Measurements from ENCODE around the gene SH2D4B.

DNA sequence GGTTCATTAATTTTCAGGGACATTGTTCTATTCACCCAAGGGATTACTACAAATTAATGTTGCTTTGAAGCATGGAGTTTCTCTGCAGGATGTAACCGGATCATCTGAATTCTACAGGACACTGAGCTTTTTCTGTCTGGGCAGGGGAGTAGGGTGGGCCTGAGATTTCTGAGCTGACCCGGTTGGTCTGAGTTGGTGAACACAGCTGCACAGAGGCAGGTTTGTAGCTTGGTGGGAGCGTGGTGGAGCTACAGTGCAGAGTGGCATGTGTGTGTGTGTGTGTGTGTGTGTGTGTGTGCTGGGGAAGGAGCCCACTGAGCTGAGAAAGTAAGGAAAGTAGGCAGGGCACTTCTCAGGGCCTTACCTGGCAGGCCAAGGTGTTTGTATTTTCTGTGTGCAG lies 62.6 kb downstream of the SH2D4B start:
- TF ChIP-seq POLR2AphosphoS5 (IDR thresholded peaks at IDR 0.05) (no peak), POLR2A (IDR thresholded peaks at IDR 0.05) (no peak)
- TF ChIP-seq, protein P1, sequence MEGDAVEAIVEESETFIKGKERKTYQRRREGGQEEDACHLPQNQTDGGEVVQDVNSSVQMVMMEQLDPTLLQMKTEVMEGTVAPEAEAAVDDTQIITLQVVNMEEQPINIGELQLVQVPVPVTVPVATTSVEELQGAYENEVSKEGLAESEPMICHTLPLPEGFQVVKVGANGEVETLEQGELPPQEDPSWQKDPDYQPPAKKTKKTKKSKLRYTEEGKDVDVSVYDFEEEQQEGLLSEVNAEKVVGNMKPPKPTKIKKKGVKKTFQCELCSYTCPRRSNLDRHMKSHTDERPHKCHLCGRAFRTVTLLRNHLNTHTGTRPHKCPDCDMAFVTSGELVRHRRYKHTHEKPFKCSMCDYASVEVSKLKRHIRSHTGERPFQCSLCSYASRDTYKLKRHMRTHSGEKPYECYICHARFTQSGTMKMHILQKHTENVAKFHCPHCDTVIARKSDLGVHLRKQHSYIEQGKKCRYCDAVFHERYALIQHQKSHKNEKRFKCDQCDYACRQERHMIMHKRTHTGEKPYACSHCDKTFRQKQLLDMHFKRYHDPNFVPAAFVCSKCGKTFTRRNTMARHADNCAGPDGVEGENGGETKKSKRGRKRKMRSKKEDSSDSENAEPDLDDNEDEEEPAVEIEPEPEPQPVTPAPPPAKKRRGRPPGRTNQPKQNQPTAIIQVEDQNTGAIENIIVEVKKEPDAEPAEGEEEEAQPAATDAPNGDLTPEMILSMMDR (IDR thresholded peaks at IDR 0.05) = no peak
